GM18511 (cell line): ENCODE measurements around the gene AMIGO3.

Experiments
- ATAC-seq: cut with Tn5 transposase; IDR thresholded peaks from one replicate; pipeline ENCODE4 v1.9.1; 2021; ENCODE audit warnings: mild to moderate bottlenecking, moderate library complexity; ENCODE audit not compliant: unreplicated experiment

AMIGO3 gene

DNA sequence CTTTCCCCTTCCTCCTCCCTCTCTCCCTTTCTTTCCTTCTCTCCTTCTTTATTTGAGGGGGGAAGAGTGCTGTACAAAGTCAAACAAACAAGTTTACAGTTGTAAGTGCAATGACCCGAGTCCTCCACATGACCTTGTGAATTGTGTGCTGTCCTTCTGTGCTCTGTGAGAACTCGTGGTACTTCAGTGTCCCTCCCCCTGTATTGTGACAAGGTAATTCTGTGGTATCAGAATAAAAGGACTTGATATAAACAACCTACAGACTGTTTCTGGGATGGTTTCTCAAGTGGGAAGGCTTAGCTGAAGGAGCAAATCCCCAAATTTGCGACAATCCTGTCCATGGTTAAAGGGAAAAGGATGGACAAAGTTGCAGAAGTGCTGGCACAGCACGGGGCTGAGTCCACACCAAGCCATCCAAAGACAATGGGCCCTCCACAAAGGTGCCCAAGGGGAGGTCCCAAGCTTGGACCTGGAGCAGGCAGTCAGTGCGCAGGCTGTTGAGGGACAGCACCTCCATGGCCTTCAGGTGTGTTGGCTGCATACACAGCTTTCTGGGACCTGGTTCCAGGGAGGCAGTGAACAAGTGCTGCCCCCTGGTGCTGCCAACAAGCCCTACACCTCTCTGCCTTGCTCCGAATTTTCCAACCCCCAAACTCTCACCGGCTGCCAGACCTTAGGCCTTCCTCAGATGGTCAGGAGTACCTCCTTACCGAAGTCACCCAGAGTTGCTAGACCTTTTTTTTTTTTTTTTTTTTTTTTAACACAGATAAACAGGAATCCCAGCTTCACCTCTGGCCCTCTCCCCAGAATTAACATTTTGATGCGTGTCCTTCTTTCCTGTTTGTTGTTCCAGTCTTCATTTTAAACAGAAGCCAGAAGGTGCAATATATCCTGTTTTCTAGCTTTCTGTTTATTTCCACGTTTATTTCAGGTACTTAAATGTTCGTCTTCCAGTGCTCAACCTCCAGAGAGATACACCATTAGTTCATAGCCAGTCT, 47.9 kb downstream of the AMIGO3 start:
- no peak for ATAC-seq

DNA sequence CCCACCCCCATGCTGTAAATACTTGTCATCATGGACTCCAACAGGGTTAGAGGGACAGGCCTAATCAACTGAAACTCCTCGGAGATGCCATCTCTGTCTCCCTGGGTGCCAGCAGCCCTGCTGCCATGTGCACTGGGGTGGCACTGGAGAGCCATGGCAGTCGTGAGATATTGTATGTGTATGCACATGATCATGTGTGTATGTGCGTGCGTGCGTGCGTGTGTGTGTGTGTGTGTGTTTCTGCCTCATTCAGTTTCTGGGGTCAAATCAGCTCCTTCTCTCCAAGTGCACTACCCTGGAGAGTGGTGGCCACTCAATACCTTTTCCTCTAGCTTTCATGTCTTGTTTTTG, 48.6 kb downstream of the AMIGO3 start:
- ATAC-seq, result no peak

DNA sequence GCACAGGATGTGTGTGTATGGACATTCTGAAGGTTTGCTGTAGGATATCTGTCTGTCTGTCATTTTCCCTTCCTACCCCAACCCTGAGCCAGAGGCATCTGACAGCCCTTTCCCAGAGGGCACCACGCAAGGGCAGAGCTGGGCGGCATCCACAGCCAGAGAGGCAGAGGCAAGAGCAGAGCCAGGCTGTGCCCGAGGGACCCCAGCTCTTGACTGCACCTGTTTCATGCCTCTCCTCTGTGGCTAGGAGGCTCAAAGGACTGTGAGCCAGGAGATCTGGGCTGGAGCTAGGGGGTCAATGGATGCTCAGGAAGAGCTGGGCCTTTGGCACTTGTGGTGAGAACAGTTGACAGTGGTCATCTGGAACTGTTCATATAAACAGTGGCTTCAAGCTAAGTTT, 50.1 kb downstream of the AMIGO3 start:
- ATAC-seq, result no peak

DNA sequence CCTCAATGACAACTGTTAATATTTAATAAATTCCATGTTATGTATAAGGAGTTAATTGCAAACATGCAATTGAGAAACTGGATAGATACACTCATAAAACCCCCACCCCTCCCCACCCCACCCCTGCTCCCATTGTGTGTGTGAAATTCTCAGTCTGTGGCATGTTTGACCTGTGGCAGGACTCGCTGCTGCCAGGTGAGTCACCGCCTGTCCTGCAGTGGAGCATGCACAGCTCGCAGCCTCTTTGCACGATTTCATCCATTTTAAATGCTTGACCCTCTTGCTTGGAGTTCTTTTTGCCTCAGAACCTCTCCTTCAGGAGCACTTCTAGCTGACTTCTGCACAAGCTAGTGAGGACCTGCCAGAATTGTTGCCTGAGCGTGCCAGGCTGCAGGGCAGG, 50.6 kb downstream of the AMIGO3 start:
- ATAC-seq, result no peak

DNA sequence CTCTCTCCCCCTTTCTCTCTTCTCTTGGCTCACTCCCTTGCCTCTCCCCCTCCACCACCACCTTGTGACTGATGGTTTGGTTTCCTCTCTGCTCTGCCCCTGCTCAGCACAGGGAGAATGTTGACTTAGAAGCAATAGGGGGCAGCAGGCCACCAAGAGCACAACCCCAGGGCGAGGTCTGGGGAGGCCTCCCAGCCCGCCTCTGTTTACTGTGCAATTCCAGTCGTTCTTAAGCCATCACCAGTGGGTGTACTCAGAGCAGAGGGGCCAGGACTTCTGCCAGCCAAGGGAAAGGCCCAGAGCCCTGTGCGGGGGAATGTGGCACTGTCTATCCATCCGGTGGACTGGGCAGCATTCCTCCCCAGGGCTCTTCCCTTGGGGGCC, 51.1 kb downstream of the AMIGO3 start:
- no peak for ATAC-seq

DNA sequence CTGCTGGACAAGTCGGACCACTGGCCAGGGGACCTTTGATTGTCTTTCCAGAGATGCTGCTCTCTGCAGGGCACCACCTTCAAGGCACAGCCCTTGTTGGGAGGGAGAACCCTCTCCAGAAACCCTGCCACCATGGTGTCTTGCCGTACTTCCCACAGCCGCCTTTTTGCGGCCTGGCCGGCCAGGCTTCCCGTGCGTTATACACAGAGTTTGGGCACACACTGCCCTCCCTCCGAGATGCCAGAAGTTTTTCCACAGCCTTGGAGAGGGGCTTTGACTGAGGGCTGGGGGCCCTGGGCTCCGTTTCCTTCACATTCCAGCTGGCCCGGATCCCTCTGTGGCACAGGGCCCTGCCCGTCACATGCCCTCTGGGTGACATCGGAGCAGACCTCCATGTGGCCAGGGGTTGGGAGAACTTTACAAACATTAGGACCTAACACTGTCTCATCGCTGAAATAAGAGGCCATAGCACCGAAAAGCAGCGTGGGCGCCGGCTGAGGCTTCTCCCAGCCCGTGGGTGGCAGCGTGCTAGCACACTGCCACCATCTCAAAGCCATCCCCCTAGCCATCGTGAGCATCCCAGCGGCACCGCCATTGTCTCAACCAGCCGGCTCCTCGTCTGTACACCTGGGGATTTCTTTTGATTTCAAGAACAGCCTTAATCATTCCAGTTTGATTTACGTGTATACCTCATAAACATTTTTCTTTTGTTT, 51.6 kb downstream of the AMIGO3 start:
- ATAC-seq, result no peak
